RPMI8226 (cell line): ENCODE results near the gene NR5A1.

Experiments
- DNase-seq: peaks from one replicate; pipeline ENCODE4 v3.0.0-alpha.2; 2015

NR5A1 gene

GRCh38 chr9:124456341-124457078, 50.7 kb downstream of the NR5A1 start:
- DNase-seq = no peak

GRCh38 chr9:124455820-124456219, 51.4 kb downstream of the NR5A1 start:
- DNase-seq = no peak

- no peak for DNase-seq
Measured at GRCh38 chr9:124454791-124455443, 52.3 kb downstream of the NR5A1 start.

- no peak for DNase-seq
Measured at GRCh38 chr9:124454296-124454695, 52.9 kb downstream of the NR5A1 start.

GRCh38 chr9:124453586-124454191, 53.5 kb downstream of the NR5A1 start:
- DNase-seq = no peak

- no peak for DNase-seq
Measured at GRCh38 chr9:124452841-124453585, 54.2 kb downstream of the NR5A1 start.

GRCh38 chr9:124452326-124452725, 54.9 kb downstream of the NR5A1 start:
- no peak for DNase-seq

GRCh38 chr9:124450931-124451661, 56.1 kb downstream of the NR5A1 start:
- DNase-seq = no peak

- DNase-seq = no peak
Measured at GRCh38 chr9:124450241-124450924, 56.8 kb downstream of the NR5A1 start, which contains the start of gene ADGRD2. ADGRD2 (plus strand) TSS chr9:124450451; CDS start chr9:124451667, 1,216 bp downstream.

GRCh38 chr9:124449381-124450151, 57.6 kb downstream of the NR5A1 start:
- DNase-seq = no peak

GRCh38 chr9:124448019-124448418, 59.2 kb downstream of the NR5A1 start:
- DNase-seq = no peak

GRCh38 chr9:124447297-124447661, 59.9 kb downstream of the NR5A1 start:
- no peak for DNase-seq

GRCh38 chr9:124444166-124444565, 63.0 kb downstream of the NR5A1 start:
- no peak for DNase-seq

- DNase-seq = no peak
Measured at GRCh38 chr9:124443625-124444024, 63.6 kb downstream of the NR5A1 start.

GRCh38 chr9:124442826-124443225, 64.4 kb downstream of the NR5A1 start:
- DNase-seq = no peak

GRCh38 chr9:124442379-124442778, 64.8 kb downstream of the NR5A1 start:
- no peak for DNase-seq

GRCh38 chr9:124441291-124441690, 65.9 kb downstream of the NR5A1 start:
- DNase-seq = peak; percentile 46

- no peak for DNase-seq
Measured at GRCh38 chr9:124440786-124441185, 66.4 kb downstream of the NR5A1 start.

- DNase-seq = no peak
Measured at GRCh38 chr9:124439686-124440243, 67.4 kb downstream of the NR5A1 start.

- no peak for DNase-seq
Measured at GRCh38 chr9:124439086-124439485, 68.1 kb downstream of the NR5A1 start.

GRCh38 chr9:124438091-124438490, 69.1 kb downstream of the NR5A1 start:
- no peak for DNase-seq
